ENCODE measurements around the gene TSPAN4. TPM values are rescaled to one million over a fixed set of nuclear protein-coding genes. Genes with fewer than 3 reads are reported as not detected.

Gene TSPAN4
- total RNA-seq, 1 experiment from 2014 or later, result 117 TPM

DNA sequence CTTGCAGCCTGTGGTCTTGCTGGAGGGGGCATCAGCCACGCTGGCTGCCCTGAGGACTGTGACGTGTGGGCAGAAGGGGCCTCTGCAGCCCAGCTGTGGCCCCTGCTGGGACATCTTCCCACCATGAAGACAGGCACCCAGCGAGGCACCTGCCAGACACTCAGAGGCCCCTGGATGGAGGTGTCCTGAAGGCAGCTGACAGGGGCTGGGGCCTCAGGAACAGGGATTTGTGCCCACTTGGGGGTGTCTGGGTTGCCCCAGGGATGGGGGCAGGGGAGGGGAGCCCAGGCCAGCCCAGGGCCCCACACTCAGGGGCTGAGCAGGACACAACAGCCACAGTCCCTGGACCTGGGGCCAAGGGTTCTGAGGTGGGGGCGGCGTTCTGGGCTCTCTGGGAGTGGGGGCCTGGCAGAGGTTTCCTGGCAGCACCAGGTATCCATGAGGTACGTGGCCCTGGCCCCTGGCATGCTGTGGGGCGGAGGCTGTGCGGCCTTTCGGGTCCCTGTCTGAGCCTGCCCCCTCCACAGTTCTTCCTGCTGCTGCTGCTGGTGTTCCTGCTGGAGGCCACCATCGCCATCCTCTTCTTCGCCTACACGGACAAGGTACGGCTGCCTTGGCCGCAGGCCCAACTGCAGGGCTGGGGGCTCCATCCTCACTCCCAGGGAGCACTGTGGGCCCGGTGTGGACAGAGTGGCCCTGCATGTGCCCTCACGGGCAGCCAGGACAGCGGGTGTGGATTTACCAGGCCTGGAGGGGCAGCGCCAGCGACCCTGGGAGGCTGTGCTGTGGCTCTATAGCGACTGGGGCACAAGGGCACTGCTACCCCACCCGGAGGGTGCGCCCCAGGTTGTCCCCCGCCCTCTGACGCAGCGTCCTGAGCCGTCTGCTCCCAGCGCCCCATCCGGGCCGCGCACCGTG is 21.5 kb downstream of the TSPAN4 start:
- no peak for DNase-seq (ENCODE audit: low spot score)

DNA sequence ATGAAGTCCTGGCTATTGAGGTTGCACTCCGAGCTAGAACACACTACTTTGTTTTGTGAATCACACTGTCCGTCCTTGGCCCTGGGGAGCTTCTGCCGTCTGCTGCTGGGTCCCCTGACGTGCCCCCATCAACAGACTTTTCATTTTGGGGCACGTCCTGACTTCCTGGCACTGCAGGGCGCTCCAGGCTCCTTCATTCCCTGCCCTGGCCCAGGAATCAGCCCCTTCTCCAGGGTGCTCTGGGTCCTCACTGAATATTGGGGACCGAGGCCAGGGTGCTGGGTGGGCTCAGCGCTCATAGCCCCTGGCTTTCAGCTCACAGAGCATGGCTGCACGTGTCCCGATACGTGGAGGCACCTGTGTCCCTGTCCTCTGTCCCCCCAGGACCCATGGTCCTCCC is 22.2 kb downstream of the TSPAN4 start:
- no peak for DNase-seq (ENCODE audit: low spot score)

DNA sequence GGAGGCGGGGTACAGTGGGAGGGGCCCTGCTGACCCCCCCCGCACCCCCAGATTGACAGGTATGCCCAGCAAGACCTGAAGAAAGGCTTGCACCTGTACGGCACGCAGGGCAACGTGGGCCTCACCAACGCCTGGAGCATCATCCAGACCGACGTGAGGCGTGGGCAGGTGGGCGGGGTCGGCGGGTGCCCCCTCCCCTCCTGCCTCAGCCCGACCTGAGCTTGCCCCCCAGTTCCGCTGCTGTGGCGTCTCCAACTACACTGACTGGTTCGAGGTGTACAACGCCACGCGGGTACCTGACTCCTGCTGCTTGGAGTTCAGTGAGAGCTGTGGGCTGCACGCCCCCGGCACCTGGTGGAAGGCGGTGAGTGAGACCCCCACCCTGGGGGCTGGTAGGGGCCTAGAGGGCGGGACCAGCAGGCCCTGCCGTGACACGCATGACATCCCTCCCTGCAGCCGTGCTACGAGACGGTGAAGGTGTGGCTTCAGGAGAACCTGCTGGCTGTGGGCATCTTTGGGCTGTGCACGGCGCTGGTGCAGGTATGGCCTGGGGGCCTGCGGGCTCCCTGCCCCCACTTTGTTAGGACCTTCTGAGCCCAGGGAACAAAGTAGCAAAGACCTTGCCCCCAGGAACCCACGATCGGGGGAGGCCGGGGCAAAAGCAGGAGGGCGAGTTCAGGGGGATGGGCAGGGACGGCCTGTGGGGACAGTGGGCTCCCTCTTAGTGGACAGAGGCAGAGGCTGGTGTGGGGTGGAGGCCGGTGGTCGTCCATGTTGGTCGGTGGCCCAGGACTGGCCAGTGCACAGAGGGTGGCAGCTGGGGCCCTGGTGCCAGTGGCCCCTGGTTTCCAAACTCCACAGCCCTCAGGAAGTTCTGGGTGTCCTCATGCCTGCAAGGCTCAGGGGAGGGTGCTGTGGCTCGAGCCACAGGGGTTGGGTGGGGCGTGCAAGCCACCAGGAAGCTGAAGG is 23.1 kb downstream of the TSPAN4 start:
- DNase-seq (ENCODE audit: low spot score), result no peak

DNA sequence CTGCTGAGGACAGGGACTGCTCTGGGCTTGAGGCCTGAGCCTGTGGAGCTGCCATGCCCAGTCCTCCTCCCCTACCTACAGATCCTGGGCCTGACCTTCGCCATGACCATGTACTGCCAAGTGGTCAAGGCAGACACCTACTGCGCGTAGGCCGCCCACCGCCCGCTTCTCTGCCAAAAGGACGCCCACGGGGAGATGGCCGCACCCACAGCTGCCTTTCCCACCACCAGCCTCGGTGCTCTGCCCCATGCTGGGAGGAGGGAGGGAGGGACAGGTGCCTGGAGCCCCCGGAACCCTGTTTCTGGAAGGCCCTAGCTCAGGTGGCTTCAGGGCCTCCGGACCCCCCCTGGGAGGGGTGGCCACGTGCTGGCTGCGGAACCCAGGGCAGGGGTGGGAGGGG is 23.8 kb downstream of the TSPAN4 start:
- DNase-seq (ENCODE audit: low spot score), result no peak

DNA sequence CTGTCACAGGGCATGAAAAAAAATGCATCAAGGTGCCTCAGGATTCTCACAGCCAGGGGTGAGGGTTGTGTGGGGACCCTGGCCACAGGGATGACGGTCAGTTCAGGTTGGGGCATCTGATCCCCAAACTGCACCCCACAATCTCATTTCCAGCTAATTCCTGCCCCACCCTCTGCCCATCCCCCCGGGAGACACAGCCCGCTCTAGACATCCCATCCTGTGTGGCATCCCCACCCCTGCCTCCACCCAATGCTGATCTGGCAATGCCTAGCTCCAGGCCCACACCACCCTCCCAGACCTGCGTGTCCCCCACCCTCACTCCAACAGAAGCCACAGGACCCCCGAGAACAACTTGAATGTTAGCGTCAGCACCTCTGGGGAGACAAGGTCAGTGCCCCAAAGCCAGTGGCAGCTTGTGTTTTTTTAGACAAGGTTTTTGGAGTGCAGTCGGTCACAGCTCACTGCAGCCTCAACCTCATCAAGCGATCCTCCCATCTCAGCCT is 25.3 kb downstream of the TSPAN4 start:
- DNase-seq (ENCODE audit: low spot score), result no peak

DNA sequence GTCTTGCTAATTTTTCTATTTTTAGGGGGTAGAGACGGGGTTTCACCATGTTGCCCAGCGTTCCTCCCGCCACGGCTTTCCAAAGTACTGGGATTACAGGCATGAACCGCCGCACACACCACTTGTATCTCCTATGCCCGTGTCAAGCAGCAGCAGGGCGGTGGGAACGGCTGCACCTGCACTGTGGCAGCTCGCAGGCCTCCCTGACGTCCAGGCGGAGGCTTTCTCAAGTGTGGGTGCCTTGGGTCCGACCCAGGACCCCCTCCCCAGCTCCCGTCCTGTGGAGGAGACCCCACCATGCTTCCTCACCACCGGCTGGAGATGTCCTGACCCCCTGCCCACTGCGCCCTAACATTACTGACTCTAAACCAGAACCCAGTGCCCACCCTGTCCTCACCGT is 25.7 kb downstream of the TSPAN4 start:
- DNase-seq (ENCODE audit: low spot score), result no peak

DNA sequence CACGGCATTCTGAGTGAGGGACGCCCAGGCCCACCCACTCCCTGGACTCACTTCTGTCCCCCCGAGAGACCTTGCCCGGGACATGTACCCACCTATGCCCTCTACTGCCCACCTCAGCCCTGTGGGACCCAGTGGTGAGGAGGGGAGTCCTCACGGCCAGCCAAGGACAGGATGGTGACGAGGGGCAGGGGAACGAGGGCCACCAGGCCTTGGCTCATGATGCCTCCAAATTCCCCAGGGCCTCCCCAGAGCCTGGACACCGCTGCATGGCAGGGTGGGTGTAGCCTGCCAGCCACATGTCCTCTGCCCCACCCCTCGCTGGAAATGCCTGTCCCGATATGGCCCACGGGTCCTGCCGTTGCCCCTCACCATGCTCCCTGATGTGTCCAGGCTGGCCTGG is 26.1 kb downstream of the TSPAN4 start:
- no peak for DNase-seq (ENCODE audit: low spot score)

DNA sequence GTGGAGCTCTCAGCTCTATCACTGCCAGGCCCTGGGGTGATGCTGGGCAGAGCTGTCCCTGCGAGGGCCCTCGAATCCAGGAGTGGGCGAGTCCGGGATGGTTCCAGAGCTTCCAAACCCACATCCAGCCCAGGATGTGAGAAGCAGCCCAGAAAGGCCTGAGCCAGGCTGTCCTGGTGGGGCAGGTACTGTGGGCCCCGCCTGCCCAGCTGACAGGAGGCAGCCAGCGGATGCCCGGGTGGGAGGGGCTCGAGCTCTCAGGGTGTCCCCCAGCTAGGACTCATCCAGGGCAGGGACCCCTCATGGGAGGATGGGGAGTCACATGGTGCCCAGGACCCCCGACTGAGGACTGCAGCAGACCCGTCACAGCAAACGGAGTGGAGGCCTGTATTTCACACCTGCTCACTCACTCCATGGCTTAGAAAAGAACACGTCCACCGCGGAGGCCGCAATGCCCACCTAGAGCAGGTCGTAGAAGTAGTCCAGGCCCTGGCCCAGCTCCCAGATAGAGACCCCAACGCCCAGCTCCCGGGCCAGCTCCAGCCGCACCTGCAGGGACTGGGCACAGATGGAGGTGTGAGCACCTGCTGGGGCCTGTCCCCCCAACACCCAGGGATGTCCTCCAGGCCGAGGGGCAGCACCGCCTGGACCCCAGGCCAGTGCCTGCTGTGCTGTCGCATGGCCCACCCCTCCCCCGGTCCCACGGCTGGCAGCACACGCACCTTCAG is 26.9 kb downstream of the TSPAN4 start:
- no peak for DNase-seq (ENCODE audit: low spot score)

DNA sequence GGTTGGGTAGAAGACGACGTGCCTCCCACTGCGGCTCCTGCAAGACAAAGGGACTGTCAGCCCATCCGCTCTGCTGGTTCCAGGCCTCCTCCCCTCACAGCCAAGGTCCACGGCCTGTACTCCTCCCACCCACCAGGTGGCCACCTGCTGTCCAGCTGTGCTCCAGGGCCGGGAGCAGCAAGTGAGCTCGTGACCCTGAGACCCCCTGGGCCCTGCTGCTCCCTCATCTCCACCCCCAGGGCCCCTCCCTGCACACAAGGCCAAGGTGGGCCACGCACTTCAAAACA is 27.4 kb downstream of the TSPAN4 start:
- no peak for DNase-seq (ENCODE audit: low spot score)

DNA sequence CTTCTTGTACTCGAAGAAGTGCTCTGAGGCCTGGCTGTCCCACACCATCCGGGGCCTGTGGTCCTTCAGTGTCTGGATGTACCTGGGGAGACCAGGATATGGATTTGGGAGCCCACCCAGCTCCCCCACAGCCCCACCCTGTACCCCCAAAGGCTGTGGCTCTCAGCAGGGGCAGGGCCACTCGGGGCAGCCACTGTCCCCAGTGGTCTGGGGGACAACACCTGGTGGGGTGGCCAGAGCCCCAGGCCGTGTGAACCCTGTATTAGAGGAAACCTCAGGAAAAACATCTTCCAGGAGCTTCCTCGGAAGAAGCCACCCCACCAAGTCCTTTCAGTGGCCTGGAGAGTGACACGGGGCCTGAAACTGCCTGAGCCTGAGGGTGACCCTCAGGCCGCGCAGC is 27.8 kb downstream of the TSPAN4 start:
- DNase-seq (ENCODE audit: low spot score), result no peak

DNA sequence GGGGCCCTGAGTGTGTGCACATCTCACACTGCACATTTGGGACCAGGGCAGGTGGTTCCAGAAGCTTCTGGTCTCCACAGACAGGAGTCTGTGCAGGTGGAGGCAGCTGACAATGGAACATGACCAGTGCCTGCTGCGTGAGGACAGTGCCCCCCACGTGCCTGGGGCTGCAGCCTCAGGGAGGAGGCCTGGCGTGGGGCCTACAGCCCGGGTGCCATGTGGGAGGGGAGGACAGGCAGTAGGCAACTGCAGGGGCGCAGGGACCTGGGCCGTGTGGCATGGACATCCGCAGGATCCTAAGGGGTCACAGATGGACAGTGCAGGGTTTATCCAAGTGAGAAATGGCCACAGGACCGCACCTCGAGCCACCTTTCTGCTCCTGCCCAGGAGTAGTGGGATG is 28.8 kb downstream of the TSPAN4 start:
- DNase-seq (ENCODE audit: low spot score), result no peak

DNA sequence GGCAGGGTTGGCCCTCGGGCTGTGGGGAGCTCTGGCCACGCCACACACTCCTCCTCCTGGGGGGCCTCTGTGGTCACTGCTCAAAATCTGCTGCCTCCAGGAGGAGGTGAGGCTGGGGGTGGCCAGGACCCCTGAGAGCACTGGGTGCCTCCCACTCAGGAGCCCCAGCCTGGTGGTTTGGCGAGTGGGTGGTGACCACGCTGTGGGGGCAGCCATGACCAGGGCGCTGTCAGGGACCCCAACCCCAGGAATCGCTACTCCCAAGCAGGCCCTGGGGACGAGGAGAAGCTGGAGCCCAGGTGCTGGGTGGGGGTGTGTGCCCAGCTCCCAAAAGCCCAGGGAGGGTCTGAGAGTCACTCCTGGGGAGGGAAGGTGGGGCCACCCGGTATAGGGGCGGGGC is 30.1 kb downstream of the TSPAN4 start:
- no peak for DNase-seq (ENCODE audit: low spot score)

DNA sequence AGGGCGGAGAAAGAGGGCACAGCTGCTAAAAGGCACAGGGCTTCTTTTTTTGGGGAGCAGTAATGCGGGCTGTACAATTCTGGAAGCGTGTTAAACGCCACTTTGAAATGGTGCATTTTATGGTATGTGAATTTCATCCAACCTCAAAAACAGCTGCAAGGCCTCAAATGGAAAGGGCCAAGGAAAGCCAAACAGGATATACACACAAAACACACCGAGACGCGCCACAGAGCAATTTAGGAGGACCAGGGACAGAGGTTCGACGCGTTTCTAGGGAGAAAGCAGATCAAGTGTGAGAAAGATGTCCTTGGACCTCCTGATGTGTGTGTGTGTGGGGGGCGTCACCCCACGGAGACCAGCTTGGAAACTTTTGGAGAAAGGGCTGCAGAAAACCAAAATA is 31.1 kb downstream of the TSPAN4 start:
- DNase-seq (ENCODE audit: low spot score), result no peak

DNA sequence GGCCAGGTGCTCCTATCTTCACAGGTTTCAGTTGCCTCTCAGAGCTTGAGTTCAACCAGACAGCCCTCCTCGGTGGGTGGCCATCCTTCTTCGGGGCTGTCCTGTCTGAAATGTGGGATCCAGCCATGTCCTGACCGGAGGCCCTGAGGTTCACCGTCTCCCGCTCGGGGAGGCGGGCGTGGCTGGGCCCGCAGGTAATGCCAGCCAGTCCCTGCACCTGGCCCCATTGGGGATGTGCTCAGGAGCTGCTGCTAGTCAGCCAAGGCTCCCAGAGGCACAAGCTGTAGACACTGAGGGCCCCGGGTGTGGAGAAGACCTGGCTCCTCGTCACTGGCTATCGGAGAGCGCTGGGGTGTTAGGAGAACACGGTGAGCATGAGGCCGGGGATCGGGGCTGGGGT is 32.6 kb downstream of the TSPAN4 start:
- no peak for DNase-seq (ENCODE audit: low spot score)

DNA sequence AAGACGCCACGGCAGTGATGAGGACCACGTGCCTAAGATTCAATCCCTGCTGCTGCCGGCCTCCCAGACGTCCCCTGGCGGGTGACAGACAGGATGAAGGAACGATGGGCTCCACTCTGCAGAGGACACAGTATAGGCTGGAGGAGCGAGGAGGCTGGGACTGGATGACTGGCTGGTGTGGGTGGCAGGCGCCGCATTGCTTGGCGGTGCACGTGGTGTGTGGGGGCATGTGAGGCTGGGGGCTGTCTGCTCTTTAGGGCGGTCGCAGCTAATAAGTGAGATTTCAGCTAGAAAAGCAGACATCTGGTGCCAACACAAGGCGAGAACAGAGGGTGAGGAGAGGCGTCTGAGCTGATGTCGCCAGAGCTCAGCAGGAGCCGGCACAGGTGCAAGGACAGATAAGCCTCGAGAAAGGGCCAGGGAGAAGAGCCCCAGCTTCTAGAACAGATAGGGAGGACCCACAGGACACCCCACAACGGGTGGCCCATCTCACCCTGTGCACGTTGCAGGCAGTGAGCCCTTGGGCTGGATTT is 33.2 kb downstream of the TSPAN4 start:
- no peak for DNase-seq (ENCODE audit: low spot score)

DNA sequence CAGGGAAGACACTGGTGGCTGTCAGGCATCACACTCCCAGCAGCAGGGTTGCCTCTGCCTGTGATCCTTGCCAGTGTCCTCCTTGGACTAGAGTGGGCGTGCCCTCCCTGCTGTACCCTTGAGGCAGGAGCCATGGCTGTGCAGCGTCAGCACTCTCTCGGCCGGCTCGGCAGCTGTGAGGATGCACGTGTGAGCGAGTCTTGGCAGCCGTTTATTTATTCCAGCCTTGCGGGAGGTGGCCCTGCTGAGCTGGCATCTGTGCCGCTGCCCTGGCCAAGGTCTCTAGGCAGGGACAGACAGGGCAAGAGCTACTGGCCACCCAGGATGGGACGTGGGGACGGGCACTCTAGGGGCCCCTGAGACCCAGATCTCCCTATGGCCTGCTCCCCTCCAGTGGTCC is 33.9 kb downstream of the TSPAN4 start:
- no peak for DNase-seq (ENCODE audit: low spot score)

DNA sequence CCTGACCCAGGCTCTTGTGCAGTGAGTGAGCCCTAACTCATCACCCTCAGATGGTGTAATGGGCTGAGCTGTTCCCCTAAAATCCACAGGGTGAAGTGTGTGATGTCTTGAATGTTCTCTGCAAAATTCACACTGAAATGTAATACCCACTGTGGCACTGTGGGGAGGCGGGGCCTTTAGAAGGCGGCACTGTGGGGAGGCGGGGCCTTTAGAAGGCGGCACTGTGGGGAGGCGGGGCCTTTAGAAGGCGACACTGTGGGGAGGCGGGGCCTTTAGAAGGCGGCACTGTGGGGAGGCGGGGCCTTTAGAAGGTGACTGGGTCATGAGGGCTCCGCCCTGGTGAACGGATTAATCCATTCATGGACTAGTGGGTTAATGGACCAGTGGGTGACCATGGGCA is 34.9 kb downstream of the TSPAN4 start:
- no peak for DNase-seq (ENCODE audit: low spot score)

DNA sequence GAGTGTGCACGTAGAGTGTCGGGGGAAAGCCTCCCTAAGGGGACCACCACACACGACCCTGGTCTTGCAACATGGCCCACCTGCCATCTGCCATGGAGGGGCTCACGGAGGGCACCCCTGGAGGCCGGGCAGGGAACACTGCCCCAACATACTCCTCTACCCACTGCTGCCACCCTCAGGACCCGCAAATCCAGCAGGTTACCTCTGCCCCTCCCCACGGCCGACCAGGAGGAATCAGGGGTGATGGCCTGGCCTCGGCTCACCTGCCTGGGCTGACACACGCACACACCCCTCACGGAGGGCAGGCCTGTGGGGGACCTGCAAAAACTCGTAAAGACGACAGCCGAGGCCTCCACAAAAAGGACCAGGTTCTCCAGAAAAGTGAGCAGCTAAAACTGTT is 37.8 kb downstream of the TSPAN4 start:
- DNase-seq (ENCODE audit: low spot score), result no peak

DNA sequence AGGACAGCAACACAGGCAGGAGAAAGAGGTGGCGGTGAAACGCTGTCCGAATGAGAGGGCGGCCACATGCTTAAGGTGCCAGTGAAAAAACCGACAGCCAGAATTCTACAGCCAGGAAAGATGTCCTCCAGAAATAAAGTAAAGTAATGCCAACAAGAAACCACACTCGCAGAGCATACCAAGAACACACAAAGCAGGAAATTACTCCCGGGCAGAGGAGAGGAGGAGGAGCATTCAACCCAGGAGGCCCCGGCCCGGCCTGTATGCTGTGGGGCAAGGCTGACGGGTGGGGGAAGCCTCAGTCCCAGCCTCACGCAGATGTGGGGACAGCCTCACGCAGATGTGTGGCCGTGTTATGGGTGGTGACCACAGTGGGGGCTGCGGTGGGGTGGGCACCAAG is 39.9 kb downstream of the TSPAN4 start:
- no peak for DNase-seq (ENCODE audit: low spot score)

DNA sequence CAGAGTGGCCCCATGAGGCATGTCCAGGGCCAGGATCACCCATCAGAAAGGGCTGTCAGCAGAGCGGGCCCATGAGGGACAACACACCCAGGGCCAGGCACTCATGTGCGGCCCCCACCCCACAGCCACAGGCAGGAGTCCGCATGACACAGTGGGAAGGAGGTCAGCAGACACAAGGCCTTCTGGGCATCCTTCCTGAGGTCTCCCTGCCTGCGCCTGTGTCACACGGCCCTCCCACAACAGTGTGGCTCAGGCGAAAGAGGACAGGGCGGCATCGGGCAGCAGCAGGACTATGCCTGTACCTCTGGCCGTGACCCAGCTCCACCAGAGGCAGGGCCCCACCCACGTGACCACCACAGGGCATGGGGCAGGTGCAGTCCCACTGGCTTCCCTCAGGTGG is 40.9 kb downstream of the TSPAN4 start:
- DNase-seq (ENCODE audit: low spot score), result no peak

DNA sequence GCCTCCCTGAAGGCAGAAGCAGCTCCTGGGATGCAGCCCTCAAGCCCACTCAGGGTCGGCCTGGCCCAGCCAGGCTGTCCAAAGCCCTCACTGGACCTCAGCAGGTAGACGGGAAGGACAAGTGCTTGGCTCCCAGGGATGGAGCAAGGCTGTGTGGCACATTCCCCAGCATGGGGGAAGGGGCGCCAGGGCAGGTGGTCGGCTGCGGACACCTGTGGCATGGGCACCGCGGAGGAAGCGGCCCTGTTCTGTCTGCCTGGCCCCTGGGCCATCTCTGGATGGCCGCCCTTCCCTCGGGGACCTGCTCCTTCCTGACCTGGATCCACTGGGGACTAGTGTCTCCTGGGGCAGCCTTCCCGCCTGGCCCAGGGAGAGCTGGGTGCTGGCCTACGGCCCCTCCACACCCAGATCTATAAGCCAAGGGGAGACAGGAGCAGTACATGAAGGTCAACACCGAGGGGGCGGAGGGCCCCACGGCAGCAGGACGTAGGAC is 42.0 kb downstream of the TSPAN4 start:
- DNase-seq (ENCODE audit: low spot score), result no peak

DNA sequence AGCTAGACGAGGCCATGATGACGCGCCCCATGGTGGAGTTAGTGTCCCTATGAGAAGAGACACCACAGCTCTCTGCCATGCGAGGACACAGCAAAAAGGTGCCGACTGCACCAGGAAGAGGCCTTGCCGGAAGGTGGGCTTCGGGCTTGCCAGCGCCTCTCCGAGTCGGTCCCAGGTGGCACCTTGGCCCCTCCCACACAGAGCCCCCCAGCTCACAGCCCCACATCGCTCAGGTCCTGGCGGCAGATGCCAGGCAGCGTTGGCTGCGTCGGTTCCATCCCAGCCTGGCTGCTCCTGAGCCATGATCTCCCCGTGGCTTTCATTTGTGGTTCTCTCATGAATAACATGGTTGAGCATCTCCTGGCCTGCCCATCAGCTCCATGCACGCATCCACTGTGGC is 43.9 kb downstream of the TSPAN4 start:
- no peak for DNase-seq (ENCODE audit: low spot score)
